IMR-90 (cell line): Measurements from ENCODE around the gene IRF6. TPM values are rescaled to one million over a fixed set of nuclear protein-coding genes. Genes with fewer than 3 reads are reported as not detected.

Source experiments
- ATAC-seq: fragments of 200-7000 bp; cut with Tn5 transposase; 2 replicates; pipeline ENCODE4 v1.9.1; 2020; ENCODE audit warnings: low read depth, mild to moderate bottlenecking, moderate library complexity
- BruUV-seq: library from RNA; stranded (reverse); fragments of 400-500 nt; replicated peaks from 2 replicates; lab custom pipeline; 2021; lab: Mats Ljungman, UMichigan
- CTCF ChIA-PET: fragments of 300-600 bp; formaldehyde crosslinking; extraction: SDS; loops from one replicate; lab custom pipeline; 2021; ENCODE audit warnings: antibody characterized with exemption; lab: Yijun Ruan, JAX
- POLR2A ChIA-PET: fragments of 300-600 bp; sonication (Branson Sonifier 250); formaldehyde crosslinking; loops from one replicate; lab custom pipeline; 2022; ENCODE audit warnings: antibody characterized with exemption; ENCODE audit not compliant: unreplicated experiment; lab: Charles Lee
- DNase-seq: peaks from one replicate; pipeline ENCODE4 v3.0.0; 2013
- H2AFZ ChIP-seq: replicated peaks from 2 replicates; pipeline ENCODE3; 2013; ENCODE audit warnings: low read length, mild to moderate bottlenecking; ENCODE audit not compliant: poor library complexity
- H2AK5ac ChIP-seq: 2 replicates; pipeline ENCODE4 v1.6.1; 2013; ENCODE audit warnings: low read depth, low read length, inconsistent platforms
- H2AK9ac ChIP-seq: replicated peaks from 2 replicates; pipeline ENCODE3; 2013; ENCODE audit warnings: mild to moderate bottlenecking, low read depth, low read length, moderate library complexity; ENCODE audit not compliant: poor library complexity
- H2BK120ac ChIP-seq: 2 replicates; pipeline ENCODE4 v1.6.1; 2013; ENCODE audit warnings: low read depth, low read length, inconsistent platforms
- H2BK15ac ChIP-seq: 3 replicates; pipeline ENCODE4 v1.6.1; 2013; ENCODE audit warnings: low read depth, low read length, inconsistent platforms
- H2BK20ac ChIP-seq: 2 replicates; pipeline ENCODE4 v1.6.1; 2013; ENCODE audit warnings: low read depth, mild to moderate bottlenecking, inconsistent platforms, low read length, moderate library complexity
- H2BK5ac ChIP-seq: 2 replicates; pipeline ENCODE4 v1.6.1; 2013; ENCODE audit warnings: mild to moderate bottlenecking, low read depth, low read length, inconsistent platforms; ENCODE audit not compliant: poor library complexity, severe bottlenecking
- H3K14ac ChIP-seq: replicated peaks from 2 replicates; pipeline ENCODE4 v1.6.1; 2013; ENCODE audit warnings: low read depth, low read length, inconsistent platforms
- H3K18ac ChIP-seq: 2 replicates; pipeline ENCODE4 v1.6.1; 2013; ENCODE audit warnings: low read depth, low read length, control low read depth
- H3K23ac ChIP-seq: 2 replicates; pipeline ENCODE4 v1.6.1; 2013; ENCODE audit warnings: low read depth, low read length, inconsistent platforms
- H3K27ac ChIP-seq: 2 replicates; pipeline ENCODE4 v1.5.1; 2013; ENCODE audit warnings: mild to moderate bottlenecking, control low read depth, low read length; ENCODE audit not compliant: insufficient read depth
- H3K27me3 ChIP-seq: 2 replicates; pipeline ENCODE4 v1.6.1; 2013; ENCODE audit warnings: low read length; ENCODE audit not compliant: control insufficient read depth, insufficient read depth
- H3K36me3 ChIP-seq: 2 replicates; pipeline ENCODE4 v1.6.1; 2013; ENCODE audit warnings: low read length, mixed read lengths; ENCODE audit not compliant: control insufficient read depth, insufficient read depth
- H3K4ac ChIP-seq: 2 replicates; pipeline ENCODE4 v1.6.1; 2013; ENCODE audit warnings: low read depth, low read length, inconsistent platforms
- H3K4me1 ChIP-seq: 2 replicates; pipeline ENCODE4 v1.6.1; 2013; ENCODE audit warnings: low read length, mixed read lengths; ENCODE audit not compliant: control insufficient read depth, insufficient read depth
- H3K4me2 ChIP-seq: 2 replicates; pipeline ENCODE4 v1.6.1; 2013; ENCODE audit warnings: low read depth, mild to moderate bottlenecking, control low read depth, low read length, moderate library complexity
- H3K4me3 ChIP-seq: 2 replicates; pipeline ENCODE4 v1.5.1; 2013; ENCODE audit warnings: low read depth, mild to moderate bottlenecking, control low read depth, low read length, moderate library complexity; ENCODE audit not compliant: insufficient read depth
- H3K56ac ChIP-seq: 2 replicates; pipeline ENCODE4 v1.6.1; 2013; ENCODE audit warnings: low read length, inconsistent platforms; ENCODE audit not compliant: insufficient read depth; ENCODE audit errors: extremely low read depth
- H3K79me1 ChIP-seq, 2 experiments: 2 replicates each; pipeline ENCODE4 v1.6.1; 2013; ENCODE audit warnings: low read length in 2 of 2, inconsistent platforms in 1 of 2, low read depth in 1 of 2
- H3K9ac ChIP-seq: 2 replicates; pipeline ENCODE4 v1.6.1; 2013; ENCODE audit warnings: low read depth, low read length, control low read depth
- H3K9me1 ChIP-seq: 2 replicates; pipeline ENCODE4 v1.6.1; 2013; ENCODE audit warnings: low read length, inconsistent platforms; ENCODE audit not compliant: insufficient read depth
- H3K9me3 ChIP-seq: 2 replicates; pipeline ENCODE4 v1.6.1; 2013; ENCODE audit warnings: low read length; ENCODE audit not compliant: control insufficient read depth, insufficient read depth
- H4K20me1 ChIP-seq: 2 replicates; pipeline ENCODE4 v1.6.1; 2013; ENCODE audit warnings: low read length, inconsistent platforms; ENCODE audit not compliant: insufficient read depth
- H4K5ac ChIP-seq: 2 replicates; pipeline ENCODE4 v1.6.1; 2013; ENCODE audit warnings: mild to moderate bottlenecking, low read depth, low read length, control low read depth
- H4K8ac ChIP-seq, 2 experiments: 2 replicates each; pipeline ENCODE4 v1.6.1; 2013; ENCODE audit warnings: low read depth in 2 of 2, low read length in 2 of 2, control low read depth in 1 of 2, inconsistent platforms in 1 of 2
- H4K91ac ChIP-seq: 2 replicates; pipeline ENCODE4 v1.6.1; 2013; ENCODE audit warnings: low read depth, low read length, inconsistent platforms; ENCODE audit not compliant: insufficient read depth
- CHD1 ChIP-seq: IDR thresholded peaks from 2 replicates; pipeline ENCODE4 v1.6.1; 2012; ENCODE audit warnings: low read depth, low read length, improper control_type of control experiment
- MAZ ChIP-seq: IDR thresholded peaks from 2 replicates; pipeline ENCODE4 v1.6.1; 2012; ENCODE audit warnings: low read depth, mild to moderate bottlenecking, low read length, improper control_type of control experiment, moderate library complexity, borderline replicate concordance
- NFE2L2 ChIP-seq: fragments of 150-350 bp; IDR thresholded peaks from 2 replicates; pipeline ENCODE4 v1.6.1; 2016; ENCODE audit warnings: low read depth, mild to moderate bottlenecking, low read length
- SMC3 ChIP-seq: fragments of 150-350 bp; IDR thresholded peaks from 2 replicates; pipeline ENCODE4 v1.6.1; 2016; ENCODE audit warnings: low read depth, mild to moderate bottlenecking, antibody characterized with exemption, low read length, moderate library complexity
- WGBS, 2 experiments: methylation state at CpG; one replicate each; pipeline versions ENCODE4 v1.1.5 to v1.1.7; 2013; ENCODE audit warnings: missing lambda C conversion rate in 2 of 2; ENCODE audit not compliant: insufficient read length in 1 of 2; ENCODE audit errors: extremely low coverage in 2 of 2; 5-methylcytosine and 5-hydroxymethylcytosine counted together
- dilution Hi-C: fragments of 300-500 bp; cut with HindIII; formaldehyde crosslinking; loops from one replicate; pipeline ENCODE4 v1.14.3; 2018; ENCODE audit warnings: low sequenced_read_pairs; ENCODE audit not compliant: unreplicated experiment
- in situ Hi-C: fragments of 300-500 bp; cut with MboI; formaldehyde crosslinking; loops from 3 replicates; pipeline ENCODE4 v1.14.3; 2019; ENCODE audit warnings: low sequenced_read_pairs, inconsistent platforms, mixed read lengths
- intact Hi-C: fragments of 100-400 bp; cut with micrococcal nuclease; formaldehyde crosslinking; loops from 2 replicates; pipeline ENCODE4 v1.10.0; 2022
- polyA plus RNA-seq, 3 experiments: library from polyadenylated mRNA; depleted of rRNA; stranded (reverse); fragments of >200 nt; gene quantifications; 2 replicates each; pipeline ENCODE4 v1.2.3, GENCODE V29; 2012; ENCODE audit warnings: low replicate concordance in 1 of 3
- total RNA-seq: library from RNA; depleted of rRNA; stranded (reverse); fragments of >200 nt; gene quantifications from 2 replicates; pipeline ENCODE4 v1.2.3, GENCODE V29; 2012

Gene IRF6
- total and polyA plus RNA-seq, 2 of the 4 experiments (the other 2 are of a cell fraction): 1.2 to 2.9 TPM

GRCh38 chr1:209742409-209743144 lies 63.4 kb downstream of the IRF6 start:
- POLR2A ChIA-PET: no interaction called here
- H4K20me1 ChIP-seq: no peaks in the 10 kb centered on the region
- H3K36me3 ChIP-seq: no peaks in the 10 kb centered on the region
- in situ Hi-C loops (no loop called here), intact Hi-C loops (loop anchor here (1.0 kb wide), 1 partner anchor 161 kb away; no protein-coding TSS in a partner anchor), dilution Hi-C loops (no loop called here)
- CTCF ChIA-PET: no interaction called here
- H4K5ac ChIP-seq: peak overlapping the region; percentile 23; the same call in 1 of the 2 replicates
- ATAC-seq (peak; percentile 80), DNase-seq (peak; percentile 74)
- no peak overlapping the region for H4K91ac ChIP-seq
- H3K27ac ChIP-seq: peak overlapping the region; percentile 40; the same call in 1 of the 2 replicates
- H3K56ac ChIP-seq: no peak overlapping the region
- no peak overlapping the region; the same call in 1 of the 2 replicates for H2BK120ac ChIP-seq
- H2BK20ac ChIP-seq: no peak overlapping the region
- no TSS peak for BruUV-seq
- no CpG with 5 or more reads among the region's 8 CpGs for WGBS, 2 experiments
- H2AFZ ChIP-seq: peak overlapping the region; percentile 73
- 0 out of 2 replicates have a peak, but pooled peaks cover 8% of the 10 kb centered on the region for H3K9me1 ChIP-seq
- H4K8ac ChIP-seq: peak overlapping the region in 1 of 2 experiments; percentile 5; a peak in 1 of 4 replicates
- H2AK5ac ChIP-seq: peak overlapping the region; percentile 7; the same call in 1 of the 2 replicates
- no peak overlapping the region for H2BK5ac ChIP-seq
- H3K4me3 ChIP-seq: no peak overlapping the region
- H2BK15ac ChIP-seq: 0 out of 3 replicates have a peak overlapping the region, but pooled peaks have one; percentile 29
- H3K4me2 ChIP-seq: peak overlapping the region; percentile 49
- H3K9me3 ChIP-seq: no peaks in the 10 kb centered on the region
- TF ChIP-seq MAZ: no peak
- TF ChIP-seq SMC3: no peak
- TF ChIP-seq NFE2L2: peak; percentile 81
- no peak for TF ChIP-seq CHD1
- H3K18ac ChIP-seq: peak overlapping the region; percentile 24; the same call in 1 of the 2 replicates
- H3K9ac ChIP-seq: no peak overlapping the region
- no peak overlapping the region for H3K14ac ChIP-seq
- no peaks in the 10 kb centered on the region for H3K27me3 ChIP-seq
- no peak overlapping the region; the same call in 1 of the 2 replicates for H3K4ac ChIP-seq
- no peak overlapping the region for H3K23ac ChIP-seq
- H3K4me1 ChIP-seq: peaks cover 5% of the 10 kb centered on the region; the same call in 1 of the 2 replicates
- peak overlapping the region; percentile 34 for H2AK9ac ChIP-seq
- no peaks in the 10 kb centered on the region for H3K79me1 ChIP-seq
